GM19351 (cell line): ENCODE data around the gene RIMS3.
A peak's percentile ranks its signal among the peaks of the same experiment; 100 is the strongest.

Experiments used
- ATAC-seq: cut with Tn5 transposase; IDR thresholded peaks from one replicate; pipeline ENCODE4 v1.9.1; 2021; ENCODE audit warnings: mild to moderate bottlenecking, moderate library complexity; ENCODE audit not compliant: unreplicated experiment

RIMS3 gene

DNA sequence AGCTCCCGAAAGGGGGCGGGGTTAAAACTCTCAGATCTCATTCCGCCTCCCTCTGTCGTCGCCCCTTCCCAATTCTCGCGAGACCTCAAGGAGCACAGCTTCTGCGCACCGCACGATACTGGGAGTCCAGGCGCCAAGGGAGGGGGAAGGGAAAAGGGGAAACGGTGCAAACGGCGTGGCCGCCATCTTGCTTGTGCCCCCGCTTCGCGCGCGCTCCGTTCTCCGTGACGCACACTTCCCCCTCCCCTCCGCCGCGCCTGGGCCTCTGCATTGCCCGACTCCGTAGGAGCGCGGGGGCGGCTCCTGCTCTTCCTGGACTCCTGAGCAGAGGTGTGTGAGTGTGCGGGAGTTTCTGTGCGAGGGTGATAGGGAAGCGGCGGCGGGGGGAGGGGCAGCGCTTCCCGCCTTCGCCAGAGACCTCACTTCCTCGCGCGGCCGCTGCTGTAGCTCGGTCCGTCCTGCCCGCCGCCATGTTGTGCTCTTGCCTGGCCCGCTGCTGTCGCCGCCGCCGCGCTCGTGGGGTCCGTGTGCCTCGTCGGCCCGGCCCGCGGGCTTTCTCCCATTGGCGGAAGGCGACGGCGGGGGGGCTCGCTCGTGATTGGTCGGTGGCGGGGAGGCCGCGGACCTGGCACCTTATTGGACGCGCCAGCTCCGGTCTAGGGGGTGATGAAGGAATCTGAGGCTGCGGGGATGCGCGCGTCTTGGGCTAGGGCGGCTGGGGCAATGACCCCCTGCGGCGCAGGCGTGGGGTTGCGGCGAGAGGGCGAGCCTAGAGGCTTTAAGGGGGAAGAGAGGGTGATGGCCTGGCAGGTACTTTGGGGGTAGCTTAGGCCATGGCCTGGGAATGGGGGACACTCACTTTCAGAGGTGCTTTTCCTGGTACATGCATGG lies 26.3 kb upstream of the RIMS3 start, which contains the start of gene NFYC:
Gene NFYC (plus strand): TSS at position 167 of the 891 bp plus-strand sequence. CDS start 47,140 bp downstream, outside the sequence.
- ATAC-seq = peak; percentile 74

DNA sequence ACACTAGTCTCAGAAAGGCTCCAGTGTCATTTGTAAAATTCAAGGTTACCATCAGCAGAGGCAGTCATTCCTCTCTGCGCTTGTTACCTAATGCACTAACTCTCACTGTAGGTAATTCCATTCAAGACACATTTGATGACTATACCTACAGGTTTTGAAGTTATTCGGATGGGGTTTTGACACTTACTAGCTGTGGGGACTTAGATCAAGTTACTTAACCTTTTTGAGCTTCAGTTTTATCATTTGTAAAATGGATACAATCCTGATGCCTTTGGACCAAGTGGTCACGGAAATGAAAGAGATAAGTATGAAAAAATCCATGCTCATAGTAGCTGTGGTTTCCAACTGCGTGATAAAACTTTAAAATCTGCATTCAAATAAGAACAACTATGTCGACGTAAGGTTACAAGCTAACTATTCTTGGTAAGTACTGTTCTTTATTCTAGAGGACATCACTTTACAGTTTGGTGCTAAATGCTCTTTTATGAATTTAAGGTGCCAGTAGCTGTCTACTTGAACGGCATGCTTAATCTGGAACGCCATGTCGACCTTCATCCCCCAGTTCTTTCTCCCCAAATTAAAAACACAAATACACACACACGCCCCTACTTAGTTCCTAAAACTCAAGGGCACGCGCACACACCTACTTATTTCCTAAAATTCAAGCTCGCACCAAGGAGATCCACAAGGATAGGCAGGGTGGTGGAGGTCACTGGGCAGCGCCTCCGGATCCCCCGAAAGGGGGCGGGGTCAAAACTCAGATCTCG lies 25.5 kb upstream of the RIMS3 start:
- no peak for ATAC-seq

DNA sequence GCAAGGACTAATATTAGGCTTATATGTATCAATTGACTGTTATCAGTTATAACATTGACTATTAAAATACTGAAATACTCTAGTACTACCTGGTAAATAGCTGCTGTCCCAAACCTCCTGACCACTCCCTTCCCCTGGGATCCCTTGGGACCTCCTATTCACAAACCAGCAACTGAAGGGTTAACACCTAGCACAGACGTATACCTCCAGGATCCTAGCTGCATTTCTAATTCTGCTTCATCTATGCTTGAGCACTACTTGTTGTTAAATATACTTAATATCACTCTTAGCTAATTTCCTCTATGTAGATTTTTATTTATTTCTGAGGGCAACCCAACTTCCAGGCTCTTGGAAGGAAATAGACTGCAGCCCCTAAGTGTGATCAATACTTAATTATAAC lies 24.3 kb upstream of the RIMS3 start:
- no peak for ATAC-seq

DNA sequence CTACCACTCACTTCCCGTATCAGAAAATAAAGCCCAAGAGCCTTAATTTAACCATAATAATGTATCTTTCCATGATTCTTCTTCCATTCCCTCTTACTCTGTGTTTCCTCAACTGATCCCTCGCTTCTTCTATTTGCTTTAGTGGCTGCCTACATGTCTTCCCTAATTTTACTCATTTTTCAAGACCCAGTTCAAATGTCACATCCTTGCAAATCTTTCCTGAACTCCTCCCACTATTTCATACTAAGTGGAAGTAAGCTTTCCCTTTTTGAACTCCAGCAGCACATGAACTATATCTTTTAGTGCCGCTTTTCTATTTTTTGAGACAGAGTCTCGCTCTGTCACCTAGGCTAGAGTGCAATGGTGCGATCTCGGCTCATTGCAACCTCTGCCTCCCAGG lies 22.2 kb upstream of the RIMS3 start:
- no peak for ATAC-seq

DNA sequence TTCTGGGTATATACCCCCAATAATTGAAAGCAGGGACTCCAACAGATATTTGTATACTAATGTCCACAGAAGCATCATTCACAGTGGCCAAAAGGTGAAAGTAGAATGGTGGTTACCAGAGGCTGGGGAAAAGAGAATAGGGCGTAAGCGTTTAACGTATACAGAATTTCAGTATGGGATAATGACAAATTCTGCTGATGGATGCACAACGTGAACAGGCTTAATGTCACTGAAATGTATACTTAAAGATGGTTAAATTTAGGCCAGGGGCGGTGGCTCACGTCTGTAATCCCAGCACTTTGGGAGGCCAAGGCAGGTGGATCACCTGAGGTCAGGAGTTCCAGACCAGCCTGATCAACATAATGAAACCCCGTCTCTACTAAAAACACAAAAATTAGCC lies 21.6 kb upstream of the RIMS3 start:
- no peak for ATAC-seq

DNA sequence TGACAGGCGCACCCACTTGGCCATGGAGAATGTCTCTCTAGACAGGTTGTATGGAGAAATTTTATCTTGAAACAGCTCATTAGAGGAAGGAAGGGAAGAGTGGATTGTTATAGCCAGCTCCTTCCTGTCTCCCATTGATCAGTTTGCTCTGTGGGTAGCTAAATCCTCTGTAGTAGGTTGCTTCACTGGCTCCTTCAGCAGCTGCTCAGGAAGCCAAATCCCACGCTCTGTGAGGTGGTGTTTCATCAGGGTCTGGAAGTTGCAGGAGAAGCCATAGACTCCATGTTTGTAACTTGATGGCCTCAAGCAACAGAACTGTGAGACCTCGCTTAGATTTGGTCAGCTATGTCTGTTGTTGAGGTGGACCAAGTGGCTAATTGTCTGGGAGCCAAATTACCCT lies 19.2 kb upstream of the RIMS3 start:
- ATAC-seq = no peak

DNA sequence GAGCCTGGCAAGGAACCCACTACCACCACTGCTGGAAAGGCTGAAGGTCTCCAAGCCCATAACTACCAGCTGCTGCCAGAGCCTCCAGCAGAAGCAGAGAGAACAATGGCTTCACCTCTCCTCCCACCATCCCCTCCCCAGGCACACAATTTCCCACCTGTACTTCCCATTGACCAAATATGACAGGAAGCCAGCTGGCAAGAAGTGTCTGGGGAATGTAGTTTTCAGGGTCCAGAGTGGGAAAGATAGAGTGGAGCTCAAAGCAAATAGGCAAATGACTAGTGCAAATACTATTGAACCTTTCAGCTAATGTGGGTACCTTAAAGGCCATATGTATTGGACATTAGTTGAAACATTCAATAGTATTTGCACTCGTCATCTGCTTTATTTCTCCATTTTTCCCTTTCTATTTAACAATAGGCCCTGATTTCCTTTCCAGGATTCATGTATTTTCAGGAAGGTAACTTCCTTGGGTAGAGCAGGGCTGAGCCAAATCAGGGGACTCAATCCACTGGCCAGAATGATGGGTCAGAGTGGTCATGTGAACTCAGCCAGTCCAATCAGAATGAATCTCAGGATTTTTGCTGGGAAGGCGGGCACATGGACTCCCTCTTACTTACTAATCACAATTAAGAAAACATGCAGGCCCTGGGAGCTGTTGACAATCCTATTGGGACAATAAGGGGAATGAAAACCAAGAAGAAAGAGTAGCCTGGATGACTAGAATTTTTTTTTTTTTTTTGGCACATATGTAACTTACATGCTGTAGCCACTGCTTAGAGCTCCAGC lies 13.9 kb upstream of the RIMS3 start:
- ATAC-seq = no peak

DNA sequence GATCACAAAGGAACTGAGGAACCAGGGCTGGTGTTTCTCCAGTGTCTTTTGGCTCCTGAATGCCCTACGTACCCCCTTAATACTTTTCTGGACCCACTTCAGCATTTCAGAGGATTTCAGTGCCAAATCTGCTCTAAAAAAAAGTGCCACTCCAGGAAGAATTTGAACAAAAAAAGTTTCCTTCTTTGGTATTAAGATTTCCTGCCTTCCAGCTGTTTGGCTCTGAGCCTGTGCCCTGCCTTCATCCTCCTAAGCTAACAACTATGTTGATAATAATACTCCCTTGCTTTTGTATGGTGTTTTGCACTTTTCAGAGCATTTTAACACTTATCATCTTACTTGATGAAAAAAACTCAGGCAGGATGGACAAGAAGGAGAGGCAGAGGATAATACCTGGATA lies 11.0 kb upstream of the RIMS3 start:
- no peak for ATAC-seq

DNA sequence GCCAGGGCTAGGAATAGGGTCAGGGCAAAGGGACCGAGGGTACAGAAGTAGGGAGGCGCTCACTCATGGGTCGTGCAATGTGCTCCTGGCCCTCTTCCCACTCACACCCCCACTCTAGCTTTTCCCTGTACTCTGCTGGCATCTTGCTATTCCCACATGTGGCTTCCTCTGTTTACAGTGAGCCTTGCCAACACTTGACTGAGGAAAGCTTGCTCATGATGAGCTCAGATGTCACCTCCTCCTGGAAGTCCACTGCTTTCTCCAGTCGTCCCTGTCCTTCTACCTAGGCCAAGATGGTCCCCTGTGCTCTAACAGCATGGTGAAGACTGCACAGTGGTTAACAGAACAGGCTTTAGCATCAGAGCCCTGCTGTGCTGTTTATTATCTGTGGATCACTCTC lies 8.0 kb upstream of the RIMS3 start:
- ATAC-seq = no peak

DNA sequence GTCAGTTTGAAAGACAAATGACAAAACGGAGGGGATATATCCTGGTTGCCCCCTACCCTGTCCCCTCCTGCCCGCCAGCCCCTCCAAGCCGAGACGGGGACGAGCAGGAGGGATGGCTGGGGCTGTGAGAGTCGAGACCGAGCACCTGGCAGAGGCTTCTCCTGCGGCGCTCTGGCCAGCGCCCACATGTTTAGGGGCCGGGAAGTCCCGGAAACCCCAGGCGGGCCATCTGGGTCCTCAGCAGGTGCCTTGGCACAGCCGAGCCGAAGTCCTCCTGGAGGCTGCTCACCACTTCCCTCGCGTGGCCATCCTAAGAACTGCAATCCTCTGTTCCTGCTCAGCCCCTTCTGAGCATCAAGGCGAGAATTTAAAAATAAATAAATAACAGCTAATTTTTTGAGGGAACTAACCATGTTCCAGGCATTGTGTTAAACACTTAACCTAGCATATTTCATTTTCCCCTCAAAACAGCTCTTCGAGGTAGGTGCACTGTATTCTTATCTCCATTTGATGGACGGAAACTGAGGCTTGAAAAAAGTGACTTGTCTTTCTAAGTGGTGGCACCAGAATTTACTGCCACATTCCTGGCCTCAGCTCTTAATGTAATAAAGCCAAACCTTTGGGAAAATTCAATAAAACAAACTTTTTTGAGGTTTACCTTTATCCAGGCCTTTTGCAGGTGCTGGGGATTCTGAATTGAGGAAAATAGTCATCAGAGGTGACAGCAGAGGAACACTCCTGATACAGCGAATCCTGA lies 3.5 kb upstream of the RIMS3 start:
- no peak for ATAC-seq

DNA sequence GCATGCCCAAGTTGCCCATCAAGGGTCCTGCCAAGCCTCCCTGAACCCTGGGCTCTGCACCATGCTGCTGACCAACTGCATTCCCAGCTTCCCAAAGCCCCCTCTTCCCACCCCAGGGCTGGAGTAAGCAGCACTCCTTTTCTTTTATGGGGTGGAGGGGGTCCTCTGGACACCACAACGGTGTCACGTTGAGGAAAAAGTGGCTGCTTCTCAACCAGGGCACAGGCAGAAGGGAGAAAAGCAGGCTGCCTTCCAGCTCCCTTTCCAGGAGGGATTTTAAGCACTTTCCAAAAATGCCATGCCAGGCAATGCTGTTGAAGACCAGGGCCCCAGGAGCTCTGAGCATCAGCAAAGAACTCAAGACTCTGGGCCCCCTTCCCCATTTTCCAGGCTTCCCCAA lies 691 bp downstream of the RIMS3 start:
- ATAC-seq = no peak

DNA sequence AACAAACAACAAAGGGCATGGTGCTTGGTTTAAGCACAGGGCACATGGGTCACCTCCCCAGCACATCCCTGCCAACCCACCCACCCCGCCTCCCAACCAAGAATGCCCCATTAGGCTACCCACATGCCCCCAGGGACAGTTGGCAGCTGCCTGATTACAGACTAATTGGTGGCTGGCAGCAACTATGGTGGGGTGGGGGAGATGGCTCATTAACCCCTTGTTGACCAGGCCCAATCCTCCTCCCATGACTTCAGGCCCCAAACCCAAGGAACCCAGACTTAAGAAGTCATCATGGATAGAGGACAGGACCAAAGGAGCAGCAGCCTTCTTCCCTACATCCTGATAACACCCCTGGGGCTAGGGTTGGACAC lies 1.3 kb downstream of the RIMS3 start:
- no peak for ATAC-seq

DNA sequence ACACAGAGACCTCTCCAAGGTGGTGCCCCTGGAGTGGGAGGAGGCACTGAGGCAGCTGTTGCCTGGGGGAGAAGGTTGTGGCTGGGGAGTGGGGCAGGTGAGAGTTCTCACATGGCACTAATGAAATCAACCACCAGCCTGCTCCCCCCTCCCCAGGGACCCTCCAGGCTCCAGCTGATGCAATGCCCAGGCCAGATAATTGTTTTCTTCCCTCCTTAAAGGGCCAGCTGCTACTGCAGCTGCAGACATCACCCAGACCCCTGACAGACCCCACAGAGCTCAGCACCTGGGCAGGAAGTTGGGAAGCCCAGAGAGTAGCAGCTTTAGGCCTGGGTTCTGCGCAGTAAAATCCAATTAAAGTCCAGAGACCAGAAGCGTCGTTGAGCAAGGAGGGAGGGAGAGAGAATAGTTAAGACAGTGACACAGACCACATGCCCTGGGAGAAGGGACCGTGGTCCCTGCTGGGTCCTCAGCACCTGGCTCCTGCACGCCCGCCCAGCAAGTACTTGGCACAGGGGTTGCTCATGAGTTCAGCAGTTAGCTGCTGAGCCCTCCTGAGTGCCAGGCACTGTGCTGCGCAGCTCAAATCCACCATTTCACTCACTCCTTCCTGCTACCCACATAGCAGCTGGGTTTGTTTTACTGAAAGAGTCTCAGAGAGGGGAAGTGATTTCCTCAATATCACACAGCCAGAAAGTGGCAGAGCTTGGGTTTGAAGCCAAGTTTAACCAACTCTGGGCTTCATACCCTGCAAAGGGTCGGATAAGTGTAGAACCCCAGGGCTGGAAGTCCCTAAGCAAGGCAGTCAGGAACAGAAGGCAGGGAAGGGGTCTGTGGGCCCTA lies 1.9 kb downstream of the RIMS3 start:
- no peak for ATAC-seq

DNA sequence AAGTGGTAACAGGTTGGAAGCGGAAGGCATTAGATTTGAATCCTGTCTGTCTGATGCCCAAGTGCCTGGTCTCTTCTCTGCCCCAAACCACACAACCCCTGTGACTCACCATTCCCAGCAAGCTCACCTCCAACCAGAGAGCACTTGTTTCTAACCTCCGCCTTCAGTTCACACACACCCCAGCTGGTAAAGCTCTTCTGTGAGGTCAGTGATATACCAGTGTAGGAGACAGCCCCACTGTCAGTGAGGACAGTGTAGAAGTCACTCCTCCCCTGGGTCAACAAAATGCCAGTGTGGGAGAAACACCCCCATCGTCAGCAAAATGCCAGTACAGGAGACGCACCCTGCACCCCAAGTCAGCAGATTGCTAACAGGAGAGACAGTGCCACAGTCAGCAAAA lies 2.6 kb downstream of the RIMS3 start:
- ATAC-seq = no peak

DNA sequence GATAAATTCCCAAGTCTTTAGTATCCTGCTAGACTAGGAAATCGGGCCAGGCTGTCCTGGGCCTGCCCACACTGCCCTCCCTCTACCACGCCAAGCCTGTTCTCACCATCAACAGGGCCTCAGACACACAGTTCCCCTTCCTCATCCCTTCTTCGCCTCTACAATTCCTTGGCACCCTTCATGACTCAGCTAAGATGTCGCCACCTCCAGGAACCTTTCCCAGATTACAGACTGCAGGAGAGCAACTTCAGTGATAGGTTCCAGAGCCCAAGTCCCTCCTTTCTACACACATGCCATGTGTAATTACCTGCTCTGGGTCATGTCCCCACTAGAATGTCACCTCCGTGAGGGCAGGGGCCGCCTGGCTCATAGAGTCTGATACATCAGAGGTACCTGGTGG lies 3.3 kb downstream of the RIMS3 start:
- ATAC-seq = no peak

DNA sequence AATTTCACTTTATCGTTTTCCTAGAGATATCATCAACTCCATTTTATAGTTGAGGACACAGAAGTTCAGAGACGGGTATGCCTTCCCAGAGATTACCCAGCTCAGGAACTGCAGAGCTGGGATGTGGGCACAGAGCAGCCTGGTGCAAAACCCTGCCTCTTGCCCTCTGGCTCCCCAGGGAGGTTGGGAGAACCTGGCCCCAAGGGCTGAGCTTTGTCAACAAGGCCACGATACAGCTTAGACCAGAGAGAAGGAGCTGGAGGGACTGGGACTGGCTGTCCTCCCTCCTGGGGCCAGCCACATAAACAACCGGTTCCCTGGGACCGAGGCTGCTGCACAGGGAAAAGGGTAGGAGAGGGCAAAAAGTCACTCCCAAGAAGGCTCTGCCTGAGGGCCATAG lies 3.8 kb downstream of the RIMS3 start:
- no peak for ATAC-seq

DNA sequence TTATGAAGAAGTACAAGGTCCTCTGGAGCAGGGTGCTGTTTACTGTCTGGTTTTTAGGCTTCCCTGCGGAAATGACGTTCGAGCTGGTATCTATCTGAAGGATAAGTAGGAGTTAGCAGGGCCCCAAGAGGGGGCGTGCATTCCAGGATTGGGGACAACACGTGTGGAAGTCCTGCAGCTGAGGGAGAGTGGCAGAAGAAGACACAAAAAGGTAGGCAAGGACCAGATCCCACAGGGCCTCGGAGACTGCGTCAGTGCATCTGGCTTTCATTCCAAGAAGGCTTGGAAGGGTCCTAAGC lies 5.9 kb downstream of the RIMS3 start:
- no peak for ATAC-seq

DNA sequence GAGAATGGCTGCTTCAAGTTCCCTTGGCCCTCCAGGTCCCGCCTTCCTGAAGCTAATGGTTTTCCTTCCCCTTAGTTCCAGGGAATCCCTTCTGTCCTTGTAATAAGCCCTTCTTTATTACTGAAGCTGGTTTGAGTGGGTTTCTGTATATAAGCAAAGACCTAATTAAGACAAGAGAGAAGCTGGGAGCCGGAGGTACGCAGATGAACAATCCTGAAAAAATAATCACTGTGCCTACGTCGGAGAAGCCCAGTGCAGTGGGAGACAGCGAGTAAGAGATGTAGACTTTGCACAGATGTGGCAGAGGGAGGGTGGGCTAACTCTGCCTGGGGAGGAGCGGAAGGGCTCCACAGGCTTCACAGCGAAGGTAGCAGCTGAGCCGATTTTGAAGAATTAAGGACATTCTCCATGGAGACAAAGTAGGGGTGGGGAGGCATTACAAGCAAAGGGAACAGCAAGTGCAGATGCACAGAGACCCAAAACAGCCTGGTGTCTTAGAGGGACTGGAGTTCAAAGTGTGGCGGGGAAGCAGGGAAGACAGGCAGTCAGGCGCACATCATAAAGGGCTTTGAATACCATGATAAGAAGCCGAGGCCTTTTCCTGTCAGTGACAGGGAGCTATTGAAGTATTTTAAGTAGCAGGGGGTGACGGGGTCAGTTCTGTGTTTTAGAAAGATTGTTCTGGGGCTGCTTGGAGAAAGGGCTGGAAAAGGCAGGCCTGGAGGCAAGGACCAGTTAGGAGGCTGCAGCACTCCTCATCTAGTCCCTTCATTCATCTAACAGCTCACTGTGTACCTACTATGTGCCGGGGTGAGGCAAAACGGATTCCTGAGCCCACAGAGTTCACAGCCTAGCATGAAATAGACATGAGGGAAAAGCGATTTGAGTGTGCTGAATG lies 6.5 kb downstream of the RIMS3 start:
- ATAC-seq = no peak

DNA sequence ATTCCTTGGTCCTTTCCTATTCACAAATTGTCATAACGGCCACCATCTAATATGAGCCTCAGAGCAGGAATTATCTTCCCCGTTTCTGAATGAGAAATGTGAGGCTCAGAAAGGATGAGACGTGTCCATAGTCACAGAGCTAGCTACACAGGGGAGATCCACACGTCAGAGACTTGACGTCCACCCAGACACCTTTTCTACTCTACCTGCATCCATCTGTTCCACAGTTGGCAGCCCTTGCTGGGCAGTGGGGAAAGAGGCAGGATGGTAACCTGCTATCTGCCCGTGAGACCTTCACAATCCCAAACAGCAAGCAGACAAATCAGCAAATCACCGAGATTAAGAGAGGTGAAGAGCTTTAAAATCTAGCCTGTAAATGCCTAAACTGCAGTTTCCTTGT lies 8.4 kb downstream of the RIMS3 start:
- no peak for ATAC-seq
